Central memory CD8-positive, alpha-beta T cell (primary cell): Measurements from ENCODE around the gene DSE.
A peak's percentile ranks its signal among the peaks of the same experiment; 100 is the strongest.

Source experiments
- ATAC-seq: fragments of 150-1000 bp; cut with Tn5 transposase; replicated peaks from 2 replicates; pipeline ENCODE4 v1.10.0; 2022; ENCODE audit warnings: mild to moderate bottlenecking, moderate FRiP score, moderate number of reproducible peaks; ENCODE audit not compliant: poor library complexity, severe bottlenecking; ENCODE audit errors: extremely low read depth
- DNase-seq, 2 donors: peaks; one replicate each; pipeline ENCODE4 v3.0.0; 2021; ENCODE audit warnings: low spot score in 2 of 2
- H3K27ac Mint-ChIP-seq: one replicate; pipeline ENCODE4 v1.8.0; 2022; ENCODE audit warnings: low read depth, mild to moderate bottlenecking, moderate library complexity, mixed read lengths
- H3K27me3 Mint-ChIP-seq: one replicate; pipeline ENCODE4 v1.8.0; 2022; ENCODE audit warnings: mixed read lengths
- H3K36me3 Mint-ChIP-seq: one replicate; pipeline ENCODE4 v1.8.0; 2022; ENCODE audit warnings: mild to moderate bottlenecking, moderate library complexity, mixed read lengths; ENCODE audit not compliant: insufficient read depth
- H3K4me1 Mint-ChIP-seq: one replicate; pipeline ENCODE4 v1.8.0; 2022; ENCODE audit warnings: mixed read lengths
- H3K4me3 Mint-ChIP-seq: one replicate; pipeline ENCODE4 v1.8.0; 2022; ENCODE audit warnings: mild to moderate bottlenecking, moderate library complexity, mixed read lengths
- H3K9me3 Mint-ChIP-seq: one replicate; pipeline ENCODE4 v1.8.0; 2022; ENCODE audit warnings: mixed read lengths

The DSE gene

DNA sequence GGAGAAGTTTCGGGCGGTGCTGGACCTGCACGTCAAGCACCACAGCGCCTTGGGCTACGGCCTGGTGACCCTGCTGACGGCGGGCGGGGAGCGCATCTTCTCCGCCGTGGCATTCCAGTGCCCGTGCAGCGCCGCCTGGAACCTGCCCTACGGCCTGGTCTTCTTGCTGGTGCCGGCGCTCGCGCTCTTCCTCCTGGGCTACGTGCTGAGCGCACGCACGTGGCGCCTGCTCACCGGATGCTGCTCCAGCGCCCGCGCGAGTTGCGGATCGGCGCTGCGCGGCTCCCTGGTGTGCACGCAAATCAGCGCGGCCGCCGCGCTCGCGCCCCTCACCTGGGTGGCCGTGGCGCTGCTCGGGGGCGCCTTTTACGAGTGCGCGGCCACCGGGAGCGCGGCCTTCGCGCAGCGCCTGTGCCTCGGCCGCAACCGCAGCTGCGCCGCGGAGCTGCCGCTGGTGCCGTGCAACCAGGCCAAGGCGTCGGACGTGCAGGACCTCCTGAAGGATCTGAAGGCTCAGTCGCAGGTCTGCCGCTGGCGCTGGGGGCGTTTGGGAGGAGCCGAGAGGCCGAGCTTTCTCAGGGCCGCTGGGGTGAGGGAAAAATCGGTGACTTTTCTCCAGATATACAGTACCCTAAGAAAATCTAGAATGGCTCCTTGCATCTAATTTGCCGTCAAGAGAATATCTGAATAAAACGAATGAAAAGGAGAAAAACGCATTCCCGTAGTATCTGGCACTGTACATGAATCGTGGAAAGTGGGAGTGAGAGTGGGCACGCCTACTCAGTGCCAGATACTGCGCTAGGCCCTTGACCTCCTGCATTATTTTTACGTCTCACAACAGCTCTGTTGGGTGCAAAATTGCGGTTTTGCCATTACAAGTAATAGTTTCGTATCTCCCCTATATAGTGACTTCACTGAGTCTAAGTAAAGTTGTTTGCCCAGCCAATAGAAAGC lies 91.5 kb downstream of the DSE start:
- ATAC-seq (peak; percentile 84), DNase-seq (peak; percentile 18 to 23)
- Mint-ChIP-seq H3K27ac (peak overlapping the region; percentile 47), H3K9me3 (no peaks in the 10 kb centered on the region), H3K4me3 (peak overlapping the region; percentile 75), H3K36me3 (peaks cover 2% of the 10 kb centered on the region), H3K27me3 (peaks cover 36% of the 10 kb centered on the region), H3K4me1 (peaks cover 10% of the 10 kb centered on the region)

DNA sequence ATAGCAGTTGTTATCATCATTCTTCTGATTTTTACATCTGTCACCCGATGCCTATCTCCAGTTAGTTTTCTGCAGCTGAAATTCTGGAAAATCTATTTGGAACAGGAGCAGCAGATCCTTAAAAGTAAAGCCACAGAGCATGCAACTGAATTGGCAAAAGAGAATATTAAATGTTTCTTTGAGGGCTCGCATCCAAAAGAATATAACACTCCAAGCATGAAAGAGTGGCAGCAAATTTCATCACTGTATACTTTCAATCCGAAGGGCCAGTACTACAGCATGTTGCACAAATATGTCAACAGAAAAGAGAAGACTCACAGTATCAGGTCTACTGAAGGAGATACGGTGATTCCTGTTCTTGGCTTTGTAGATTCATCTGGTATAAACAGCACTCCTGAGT lies 92.6 kb downstream of the DSE start:
- H3K27me3 Mint-ChIP-seq: peaks cover 36% of the 10 kb centered on the region
- H3K27ac Mint-ChIP-seq: no peak overlapping the region
- H3K36me3 Mint-ChIP-seq: peaks cover 2% of the 10 kb centered on the region
- peaks cover 10% of the 10 kb centered on the region for H3K4me1 Mint-ChIP-seq
- H3K9me3 Mint-ChIP-seq: no peaks in the 10 kb centered on the region
- no peak for ATAC-seq
- no peak overlapping the region for H3K4me3 Mint-ChIP-seq
- DNase-seq: no peak

DNA sequence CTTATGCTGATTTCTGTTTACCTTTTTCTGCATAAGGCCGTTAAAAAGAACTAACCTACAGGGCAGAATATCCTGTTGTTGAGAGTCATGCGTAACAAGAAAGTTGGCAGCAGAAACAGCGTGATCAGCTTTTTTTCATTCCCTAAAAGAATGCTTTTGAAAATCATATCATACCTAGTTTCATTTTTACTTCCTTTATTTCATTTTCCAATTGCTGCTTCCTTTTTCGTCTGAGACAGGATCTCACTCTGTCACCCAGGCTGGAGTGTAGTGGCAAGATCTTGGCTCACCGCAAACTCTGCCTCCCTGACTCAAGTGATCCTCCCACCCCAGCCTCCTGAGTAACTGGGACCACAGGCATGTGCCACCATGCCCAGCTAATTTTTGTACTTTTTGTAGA lies 94.5 kb downstream of the DSE start:
- Mint-ChIP-seq H3K36me3 (peaks cover 2% of the 10 kb centered on the region), H3K27ac (no peak overlapping the region), H3K4me1 (peaks cover 10% of the 10 kb centered on the region), H3K27me3 (peaks cover 24% of the 10 kb centered on the region), H3K9me3 (no peaks in the 10 kb centered on the region), H3K4me3 (no peak overlapping the region)
- DNase-seq (no peak), ATAC-seq (no peak)

DNA sequence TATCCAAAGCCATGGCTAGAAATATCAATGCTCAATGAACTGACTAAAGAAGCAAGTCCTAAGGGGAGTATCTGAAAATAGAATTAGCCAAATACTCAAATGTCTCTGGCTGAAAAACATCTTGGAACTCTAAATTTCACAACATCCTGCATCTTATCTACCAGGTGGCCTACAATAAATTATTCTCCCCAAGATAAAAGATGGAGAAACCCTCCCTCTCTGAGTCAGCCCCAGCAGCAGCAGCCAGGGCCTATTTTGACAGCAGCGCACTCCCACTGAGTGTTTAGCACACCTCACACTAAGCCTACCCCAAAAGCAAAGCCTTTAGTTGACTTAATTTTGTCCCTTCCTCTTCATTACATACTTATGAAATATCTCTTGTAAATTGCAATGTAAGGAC lies 96.3 kb downstream of the DSE start:
- Mint-ChIP-seq H3K36me3 (peaks cover 2% of the 10 kb centered on the region), H3K4me1 (no peaks in the 10 kb centered on the region), H3K4me3 (no peak overlapping the region), H3K9me3 (no peaks in the 10 kb centered on the region), H3K27me3 (peaks cover 12% of the 10 kb centered on the region), H3K27ac (no peak overlapping the region)
- ATAC-seq (no peak), DNase-seq (no peak)

DNA sequence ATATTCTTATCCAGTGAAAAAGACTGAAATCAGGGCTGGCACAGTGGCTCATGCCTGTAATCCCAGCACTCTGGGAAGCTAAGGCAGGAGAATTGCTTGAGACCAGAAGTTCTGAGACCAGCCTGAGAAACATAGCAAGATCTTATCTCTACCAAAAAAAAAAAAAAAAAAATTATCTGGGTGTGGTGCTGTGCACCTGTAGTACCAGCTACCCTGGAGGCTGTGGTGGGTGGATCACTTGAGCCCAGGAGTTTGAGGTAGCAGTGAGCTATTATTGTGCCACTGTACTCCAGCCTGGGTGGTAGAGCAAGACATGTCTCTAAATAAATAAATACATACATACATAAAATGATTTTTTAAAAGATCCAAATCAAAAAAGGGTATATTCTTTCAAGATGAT lies 96.8 kb downstream of the DSE start:
- Mint-ChIP-seq H3K27ac (no peak overlapping the region), H3K4me3 (no peak overlapping the region), H3K27me3 (peaks cover 12% of the 10 kb centered on the region), H3K9me3 (no peaks in the 10 kb centered on the region), H3K4me1 (no peaks in the 10 kb centered on the region), H3K36me3 (peaks cover 2% of the 10 kb centered on the region)
- ATAC-seq (no peak), DNase-seq (no peak)

DNA sequence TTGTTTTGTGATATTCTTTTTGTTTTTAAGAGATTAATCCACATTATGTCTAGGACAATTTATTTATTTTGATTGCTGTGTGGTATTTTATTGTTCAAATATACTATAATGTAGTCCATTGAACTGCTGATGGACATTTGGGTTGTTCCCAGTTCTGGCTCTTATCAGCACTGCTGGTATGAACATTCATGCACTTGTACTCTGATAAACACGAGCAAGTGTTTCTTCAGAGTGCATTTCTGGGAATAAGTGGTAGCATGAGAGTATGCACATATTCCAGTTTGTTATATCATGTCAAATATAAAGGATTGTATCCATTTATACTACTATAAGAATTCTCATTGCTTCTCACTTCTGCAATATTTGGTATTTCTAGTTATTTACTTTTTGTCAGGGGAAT lies 97.5 kb downstream of the DSE start:
- no peak overlapping the region for H3K27ac Mint-ChIP-seq
- no peak for ATAC-seq
- peaks cover 12% of the 10 kb centered on the region for H3K27me3 Mint-ChIP-seq
- H3K4me3 Mint-ChIP-seq: no peak overlapping the region
- H3K36me3 Mint-ChIP-seq: no peaks in the 10 kb centered on the region
- H3K9me3 Mint-ChIP-seq: no peaks in the 10 kb centered on the region
- DNase-seq: no peak
- no peaks in the 10 kb centered on the region for H3K4me1 Mint-ChIP-seq

DNA sequence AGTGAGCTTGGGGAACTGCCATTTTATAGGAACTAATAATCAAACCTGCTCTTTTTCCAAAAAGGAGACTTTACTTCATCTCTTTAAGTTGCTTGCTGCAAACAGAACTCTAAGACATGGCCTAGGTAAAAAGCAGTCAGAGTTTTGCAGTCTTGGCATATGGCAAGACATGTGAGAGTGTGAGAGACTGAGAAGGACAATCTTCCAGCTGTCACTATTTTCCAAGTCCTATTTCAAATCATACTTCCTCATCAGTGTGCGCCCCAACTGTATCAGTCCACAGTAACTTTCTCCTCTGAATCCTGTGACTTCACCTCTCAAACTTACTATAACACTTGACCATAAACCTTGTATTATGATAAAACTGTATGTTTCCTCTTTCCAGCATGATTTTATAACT lies 100.8 kb downstream of the DSE start:
- Mint-ChIP-seq H3K9me3 (no peaks in the 10 kb centered on the region), H3K4me1 (peaks cover 20% of the 10 kb centered on the region), H3K36me3 (no peaks in the 10 kb centered on the region)

DNA sequence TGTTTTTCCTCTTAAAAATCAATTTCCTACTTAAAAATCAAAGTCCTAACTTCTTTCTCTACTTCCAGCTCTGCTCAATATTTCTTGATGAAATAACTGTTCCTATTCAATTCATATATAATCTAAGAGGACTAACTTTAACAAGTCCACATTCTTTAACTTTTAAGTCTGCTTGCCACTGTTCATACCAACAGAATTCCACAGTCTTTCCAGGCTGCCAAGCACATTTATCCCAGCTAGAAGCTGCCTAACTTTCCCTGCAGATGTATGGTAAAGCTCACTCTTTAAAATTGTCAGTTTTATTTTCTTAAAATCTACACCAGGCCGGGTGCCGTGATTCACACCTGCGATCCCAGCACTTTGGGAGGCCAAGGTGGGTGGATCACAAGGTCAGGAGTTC lies 102.0 kb downstream of the DSE start:
- DNase-seq: no peak
- no peaks in the 10 kb centered on the region for H3K27me3 Mint-ChIP-seq

More for the DNA sequence above, 100.8 kb downstream of the DSE start:
- Mint-ChIP-seq H3K4me3 (no peak overlapping the region), H3K27ac (no peak overlapping the region), H3K27me3 (no peaks in the 10 kb centered on the region)
- DNase-seq: no peak
- no peak for ATAC-seq

DNA sequence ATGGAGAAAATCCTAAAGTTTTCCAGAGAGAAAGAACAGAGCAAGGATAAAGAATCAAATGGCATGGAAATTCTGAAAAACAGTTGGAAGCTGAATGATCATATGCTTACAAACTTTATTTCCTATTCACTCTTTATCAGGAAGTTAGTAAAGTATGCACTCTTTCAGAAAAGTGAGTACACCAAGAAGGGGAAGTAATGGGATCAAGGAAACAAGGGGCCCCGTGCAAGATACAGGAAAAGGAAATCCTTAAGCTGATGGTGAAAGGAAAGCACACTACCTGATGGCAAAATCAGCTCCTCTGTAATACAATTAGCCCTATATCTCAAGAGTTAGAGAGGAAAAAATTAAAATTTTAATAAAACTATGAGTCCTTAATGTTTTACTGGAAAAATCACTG lies 104.4 kb downstream of the DSE start:
- H3K9me3 Mint-ChIP-seq: no peaks in the 10 kb centered on the region
- H3K27ac Mint-ChIP-seq: peak overlapping the region; percentile 72
- H3K27me3 Mint-ChIP-seq: no peaks in the 10 kb centered on the region
- H3K4me1 Mint-ChIP-seq: peaks cover 20% of the 10 kb centered on the region
- no peak for DNase-seq
- H3K36me3 Mint-ChIP-seq: no peaks in the 10 kb centered on the region
- no peak for ATAC-seq
- H3K4me3 Mint-ChIP-seq: peak overlapping the region; percentile 71

More for the DNA sequence above, 102.0 kb downstream of the DSE start:
- H3K36me3 Mint-ChIP-seq: no peaks in the 10 kb centered on the region
- H3K4me1 Mint-ChIP-seq: peaks cover 20% of the 10 kb centered on the region
- no peak for ATAC-seq
- H3K4me3 Mint-ChIP-seq: no peak overlapping the region
- H3K9me3 Mint-ChIP-seq: no peaks in the 10 kb centered on the region
- H3K27ac Mint-ChIP-seq: no peak overlapping the region

DNA sequence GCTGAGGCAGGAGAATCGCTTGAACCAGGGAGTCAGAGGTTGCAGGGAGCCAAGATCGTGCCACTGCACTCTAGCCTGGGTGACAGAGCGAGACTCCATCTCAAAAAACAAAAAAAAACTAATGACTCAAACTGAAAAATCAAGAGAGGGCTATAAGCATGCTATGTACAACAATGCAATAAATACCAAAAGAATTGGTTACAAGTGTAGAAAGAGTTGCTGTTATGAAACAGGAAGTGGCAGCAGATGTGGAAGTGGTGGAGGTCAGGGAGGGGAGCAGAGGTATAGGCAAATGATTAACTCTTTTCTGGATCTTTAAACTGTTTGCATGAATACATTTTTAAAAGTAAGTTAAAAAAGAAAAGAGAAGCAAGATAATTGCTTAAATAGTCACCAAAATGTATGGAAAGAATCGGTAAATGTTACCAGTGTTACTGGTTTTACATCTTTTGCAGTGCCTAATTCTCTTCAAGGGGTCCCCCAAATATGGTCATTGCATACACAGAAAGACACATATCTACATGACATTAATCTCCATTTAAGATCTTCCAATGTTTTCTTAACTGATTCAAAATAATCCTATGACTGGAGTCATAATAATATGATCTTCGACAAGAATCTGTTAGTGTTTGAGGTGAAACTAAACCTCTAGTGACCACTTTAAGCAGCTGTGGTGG lies 105.4 kb downstream of the DSE start:
- peaks cover 20% of the 10 kb centered on the region for H3K4me1 Mint-ChIP-seq
- peak overlapping the region; percentile 72 for H3K27ac Mint-ChIP-seq
- DNase-seq: no peak

DNA sequence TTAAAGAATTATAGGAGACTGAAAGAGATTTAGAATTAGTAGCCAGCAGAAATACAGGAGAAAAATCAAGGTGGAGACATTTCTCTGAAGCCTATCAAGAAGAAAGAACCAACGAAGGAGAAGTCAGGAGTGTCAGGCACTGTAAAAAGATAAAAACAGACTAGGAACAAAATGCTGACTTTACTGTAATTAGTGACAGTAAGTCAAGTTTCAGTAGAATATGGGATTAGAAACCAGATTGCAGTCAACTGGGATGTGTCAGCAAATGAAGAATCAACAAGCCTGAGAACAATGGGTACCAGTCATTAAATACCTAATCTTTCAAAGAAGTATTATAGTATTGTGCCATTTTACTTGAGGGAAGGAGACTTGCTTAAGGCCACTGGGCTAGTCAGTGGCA lies 112.0 kb downstream of the DSE start:
- ATAC-seq (no peak), DNase-seq (no peak)
- Mint-ChIP-seq H3K9me3 (no peaks in the 10 kb centered on the region), H3K27me3 (peaks cover 53% of the 10 kb centered on the region), H3K36me3 (no peaks in the 10 kb centered on the region), H3K4me1 (no peaks in the 10 kb centered on the region), H3K27ac (no peak overlapping the region), H3K4me3 (no peak overlapping the region)

More for the DNA sequence above, 105.4 kb downstream of the DSE start:
- no peaks in the 10 kb centered on the region for H3K36me3 Mint-ChIP-seq
- H3K9me3 Mint-ChIP-seq: no peaks in the 10 kb centered on the region
- no peaks in the 10 kb centered on the region for H3K27me3 Mint-ChIP-seq
- ATAC-seq: peak; percentile 92
- H3K4me3 Mint-ChIP-seq: peak overlapping the region; percentile 71

DNA sequence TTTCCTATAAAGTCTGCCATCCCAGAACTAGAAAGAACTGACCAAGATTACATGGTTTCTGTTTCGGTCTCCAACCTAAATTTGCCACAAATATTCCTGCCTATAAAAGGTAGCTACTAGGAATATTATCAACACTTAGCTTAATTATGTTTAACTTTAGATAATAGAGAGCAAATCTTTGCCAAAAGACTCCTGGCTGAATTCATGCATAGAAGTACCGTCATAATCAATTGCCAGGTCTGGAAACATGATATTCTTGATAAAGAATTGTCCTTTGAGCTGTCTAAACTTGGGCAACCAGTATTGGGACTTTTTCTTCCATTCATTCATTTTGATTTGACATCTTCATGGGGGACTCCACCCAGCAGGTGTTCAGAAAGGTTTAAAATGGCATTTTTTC lies 112.9 kb downstream of the DSE start:
- no peaks in the 10 kb centered on the region for H3K4me1 Mint-ChIP-seq
- H3K9me3 Mint-ChIP-seq: no peaks in the 10 kb centered on the region
- H3K36me3 Mint-ChIP-seq: no peaks in the 10 kb centered on the region
- H3K27ac Mint-ChIP-seq: no peak overlapping the region
- H3K4me3 Mint-ChIP-seq: no peak overlapping the region
- ATAC-seq (no peak), DNase-seq (no peak)
- peaks cover 61% of the 10 kb centered on the region for H3K27me3 Mint-ChIP-seq
